Renal cortex interstitium (tissue), 15 donors: Measurements from ENCODE around the gene CYP4F8. TPM values are rescaled to one million over a fixed set of nuclear protein-coding genes. Genes with fewer than 3 reads are reported as not detected.
"Not testable (repeated sequence)": the region's sequence is repeated elsewhere in the genome, so short reads cannot be mapped to it uniquely, and the experiment has no call there.

Source experiments
- DNase-seq, 11 donors: peaks; one replicate each; pipeline ENCODE4 v3.0.0-alpha.2; 2013; ENCODE audit warnings: low read depth in 9 of 11, low spot score in 4 of 11; ENCODE audit errors: extremely low read depth in 1 of 11
- long read RNA-seq, 16 experiments: transcript quantifications; one replicate each; lab custom pipeline, GENCODE V29; 2026
- polyA plus RNA-seq, 3 donors: library from polyadenylated mRNA; unstranded; fragments of 120-200 nt; gene quantifications; one replicate each; pipeline ENCODE4 v1.2.1, GENCODE V29; 2013; ENCODE audit not compliant: insufficient read length in 3 of 3

Gene CYP4F8, protein sequence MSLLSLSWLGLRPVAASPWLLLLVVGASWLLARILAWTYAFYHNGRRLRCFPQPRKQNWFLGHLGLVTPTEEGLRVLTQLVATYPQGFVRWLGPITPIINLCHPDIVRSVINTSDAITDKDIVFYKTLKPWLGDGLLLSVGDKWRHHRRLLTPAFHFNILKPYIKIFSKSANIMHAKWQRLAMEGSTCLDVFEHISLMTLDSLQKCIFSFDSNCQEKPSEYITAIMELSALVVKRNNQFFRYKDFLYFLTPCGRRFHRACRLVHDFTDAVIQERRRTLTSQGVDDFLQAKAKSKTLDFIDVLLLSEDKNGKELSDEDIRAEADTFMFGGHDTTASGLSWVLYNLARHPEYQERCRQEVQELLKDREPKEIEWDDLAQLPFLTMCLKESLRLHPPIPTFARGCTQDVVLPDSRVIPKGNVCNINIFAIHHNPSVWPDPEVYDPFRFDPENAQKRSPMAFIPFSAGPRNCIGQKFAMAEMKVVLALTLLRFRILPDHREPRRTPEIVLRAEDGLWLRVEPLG
- polyA plus RNA-seq: not detected
- long read RNA-seq, donor 1: 0 reads
- long read RNA-seq, donor 2: 0 reads
- long read RNA-seq, donor 3: 0 reads
- long read RNA-seq, donor 4: 0 reads
- long read RNA-seq, donor 5: 0 reads
- long read RNA-seq, donor 6: 0 reads
- long read RNA-seq, donor 7: 0 reads
- long read RNA-seq, donor 8: 0 reads
- long read RNA-seq, donor 9: 0 reads
- long read RNA-seq, donor 10: 0 reads
- long read RNA-seq, donor 11: 0 reads
- long read RNA-seq, donor 12: 0 reads
- long read RNA-seq, donor 13: 0 reads
- long read RNA-seq, donor 14: 0 reads
- long read RNA-seq, donor 15: 0 reads
- long read RNA-seq, donor 16: 0 reads

DNA sequence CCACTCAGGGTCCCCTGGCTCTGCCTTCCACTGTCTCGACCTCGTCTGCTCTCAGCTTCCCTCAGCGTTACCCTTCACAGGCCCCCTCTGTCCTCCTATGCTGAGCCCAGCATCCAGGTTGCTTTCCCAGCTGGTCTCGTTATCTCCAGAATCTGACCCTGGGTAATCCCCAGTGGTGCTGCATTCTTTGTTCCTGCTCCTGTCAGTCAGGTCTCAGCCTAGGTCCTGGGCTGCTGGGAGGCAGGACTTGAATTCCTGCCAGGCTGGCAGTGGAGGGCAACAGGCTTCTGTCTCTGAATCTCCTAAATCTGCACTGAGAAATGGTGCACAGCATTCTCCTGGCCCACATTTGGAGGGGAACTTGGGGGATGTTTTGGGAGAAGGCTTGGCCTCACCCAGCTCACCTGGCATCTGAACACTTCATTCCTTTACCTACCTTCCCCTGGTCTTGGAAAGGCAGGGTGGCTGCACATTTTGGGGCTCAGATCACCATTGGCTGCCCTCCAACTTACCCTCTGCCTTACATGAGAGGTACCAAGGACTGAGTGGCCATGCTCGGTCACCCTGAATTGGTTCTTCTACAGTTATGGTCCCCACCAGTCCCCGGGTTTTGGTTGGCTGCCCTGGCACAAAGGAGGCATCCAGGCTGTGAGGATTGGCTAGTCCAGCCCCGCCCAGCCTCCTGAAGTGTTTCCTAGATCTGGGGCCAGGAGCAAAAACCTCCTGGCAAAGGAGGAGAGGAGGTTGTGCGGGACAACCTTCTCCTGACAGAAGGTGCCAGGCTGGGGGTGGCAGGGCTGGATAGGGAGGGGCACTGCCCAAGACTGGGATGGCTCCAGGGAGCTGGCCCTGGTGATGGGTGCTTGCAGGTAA, at the start of gene CYP4F8:
Gene CYP4F8, plus strand, starts transcription at position 712 of the 873 bp plus-strand sequence. CDS start 399 bp downstream, outside the sequence.
- no peak for DNase-seq

DNA sequence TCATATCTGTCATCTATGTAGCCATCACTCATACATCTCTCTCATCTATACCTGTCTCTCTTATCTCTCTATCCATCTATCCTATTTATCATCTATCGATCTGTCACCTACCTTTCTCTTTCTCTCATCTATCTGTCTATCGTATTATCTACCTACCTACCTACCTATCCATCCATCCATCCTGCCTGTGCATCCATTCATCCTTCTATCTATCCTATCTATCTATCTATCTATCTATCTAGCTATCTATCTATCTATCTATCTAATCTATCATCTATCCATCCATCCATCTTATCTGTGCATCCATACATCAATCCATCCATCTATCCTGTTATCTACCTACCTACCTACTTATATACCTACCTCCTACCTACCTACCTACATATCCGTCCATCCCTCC, 44.6 kb upstream of the CYP4F8 start:
- no peak for DNase-seq

DNA sequence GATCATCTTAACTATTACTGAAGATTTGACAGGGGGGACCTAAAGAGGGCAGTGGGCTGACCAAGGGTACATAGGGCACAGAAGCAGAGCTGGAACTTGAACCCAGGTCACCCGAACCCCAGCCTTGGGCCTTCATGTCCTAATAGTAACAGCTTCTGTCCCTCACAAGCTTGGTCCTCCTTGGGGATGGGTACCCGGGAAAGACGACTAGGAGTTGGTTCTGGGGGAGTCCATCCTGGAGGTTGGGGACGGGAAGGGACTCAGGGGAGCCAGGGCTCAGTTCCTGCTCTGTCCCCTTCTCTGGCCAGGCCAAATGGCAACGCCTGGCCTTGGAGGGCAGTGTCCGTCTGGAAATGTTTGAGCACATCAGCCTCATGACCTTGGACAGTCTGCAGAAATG, 39.6 kb upstream of the CYP4F8 start:
- DNase-seq: no peak

DNA sequence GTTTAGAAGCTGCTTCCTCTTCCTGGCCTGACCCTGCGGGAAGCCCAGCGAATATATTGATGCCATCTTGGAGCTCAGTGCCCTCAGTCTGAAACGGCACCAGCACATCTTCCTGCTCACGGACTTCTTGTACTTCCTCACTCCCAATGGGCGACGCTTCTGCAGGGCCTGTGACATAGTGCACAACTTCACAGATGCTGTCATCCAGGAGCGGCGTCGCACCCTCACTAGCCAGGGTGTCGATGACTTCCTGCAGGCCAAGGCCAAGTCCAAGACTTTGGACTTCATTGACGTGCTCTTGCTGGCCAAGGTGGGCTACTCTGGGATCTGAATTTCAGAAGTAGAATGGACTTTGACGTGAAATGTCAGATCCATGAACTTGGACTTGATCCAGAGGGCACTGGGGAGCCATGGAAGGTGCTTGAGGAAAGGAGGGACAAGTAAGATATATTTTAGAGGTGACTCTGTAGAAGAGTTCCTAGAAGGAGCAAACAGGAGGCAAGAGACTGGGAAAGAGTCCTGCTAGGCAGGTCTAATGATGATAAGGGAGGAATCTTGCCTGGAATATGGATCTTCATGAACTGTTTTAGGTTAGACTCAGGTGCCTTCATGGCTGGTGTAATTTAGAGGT, 38.4 kb upstream of the CYP4F8 start:
- DNase-seq: no peak

DNA sequence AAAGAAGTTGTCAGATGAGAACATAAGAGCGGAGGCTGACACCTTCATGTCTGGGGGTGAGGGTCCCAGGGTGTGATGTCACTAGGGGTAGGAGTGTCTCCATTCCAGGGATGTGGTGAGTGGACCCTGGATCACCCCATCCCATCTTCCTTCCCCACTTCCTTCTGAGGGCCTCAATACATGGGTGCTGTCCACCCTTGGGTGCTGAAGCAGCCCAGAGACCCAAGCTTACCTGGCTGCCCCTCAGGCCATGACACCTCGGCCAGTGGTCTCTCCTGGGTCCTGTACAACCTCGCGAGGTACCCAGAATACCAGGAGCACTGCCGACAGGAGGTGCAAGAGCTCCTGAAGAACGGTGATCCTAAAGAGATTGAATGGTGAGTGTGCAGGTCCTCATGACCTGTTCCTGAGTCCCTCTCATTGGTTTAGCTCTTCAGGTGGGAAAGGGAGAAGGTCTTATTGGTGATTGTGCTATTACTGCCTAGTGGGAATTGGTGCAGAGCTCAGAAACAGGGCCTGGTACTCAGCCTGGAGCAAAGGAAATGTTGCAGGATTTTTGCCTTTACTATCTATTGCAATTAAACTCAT, 37.7 kb upstream of the CYP4F8 start:
- DNase-seq: no peak

DNA sequence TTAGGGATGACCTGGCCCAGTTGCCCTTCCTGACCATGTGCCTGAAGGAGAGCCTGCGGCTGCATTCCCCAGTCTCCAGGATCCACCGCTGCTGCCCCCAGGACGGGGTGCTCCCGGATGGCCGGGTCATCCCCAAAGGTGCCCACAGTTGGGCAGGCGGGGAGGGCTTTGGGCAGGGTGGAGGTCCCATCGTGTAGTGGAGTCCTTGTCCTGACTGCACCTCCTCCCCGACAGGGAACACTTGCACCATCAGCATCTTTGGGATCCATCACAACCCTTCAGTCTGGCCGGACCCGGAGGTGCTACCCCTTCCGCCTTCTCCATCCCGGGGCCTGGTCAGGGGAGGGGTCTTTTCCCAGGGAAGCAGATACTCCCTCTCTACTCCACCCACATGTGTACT, 31.7 kb upstream of the CYP4F8 start:
- DNase-seq: no peak

DNA sequence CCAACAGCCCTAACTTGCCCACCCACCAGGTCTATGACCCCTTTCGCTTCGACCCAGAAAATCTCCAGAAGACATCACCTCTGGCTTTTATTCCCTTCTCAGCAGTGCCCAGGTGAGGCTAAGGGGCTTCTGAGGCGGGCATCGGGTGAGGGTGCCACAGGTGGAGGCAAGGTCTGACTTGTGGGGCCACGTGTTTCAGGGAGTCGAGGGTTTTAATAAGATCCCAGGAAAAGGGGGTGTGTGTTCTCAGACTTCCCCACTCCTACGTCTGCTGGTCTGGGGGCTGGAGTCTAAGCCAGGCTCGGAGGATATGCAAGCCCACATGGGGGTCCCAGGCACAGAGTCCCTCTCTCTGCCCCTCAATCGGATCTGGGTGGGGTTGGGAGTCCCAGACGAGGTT, 30.9 kb upstream of the CYP4F8 start:
- no peak for DNase-seq

DNA sequence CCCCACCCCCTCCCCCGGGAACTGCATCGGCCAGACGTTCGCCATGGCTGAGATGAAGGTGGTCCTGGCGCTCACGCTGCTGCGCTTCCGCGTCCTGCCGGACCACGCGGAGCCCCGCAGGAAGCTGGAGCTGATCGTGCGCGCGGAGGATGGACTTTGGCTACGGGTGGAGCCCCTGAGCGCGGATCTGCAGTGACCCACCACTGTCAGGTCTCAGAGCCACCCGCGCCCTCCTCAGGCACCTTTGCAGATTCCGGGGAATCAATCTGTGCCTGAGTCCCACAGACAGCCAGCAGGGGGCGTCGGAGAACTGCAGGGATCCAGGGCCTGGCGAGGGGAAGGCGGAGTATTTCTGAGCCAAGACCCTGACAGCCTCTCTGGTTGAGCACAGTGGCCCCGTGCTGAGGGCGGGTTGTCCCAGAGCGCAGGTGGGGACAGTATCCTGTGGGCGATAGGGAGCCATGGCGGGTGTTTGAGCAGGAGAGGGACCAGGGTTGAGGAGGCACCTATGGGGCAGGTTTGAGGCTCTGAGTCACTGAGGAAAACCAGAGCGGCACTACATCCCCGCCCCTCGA, 30.4 kb upstream of the CYP4F8 start:
- DNase-seq: peak; percentile 17 to 69 (median 55)

DNA sequence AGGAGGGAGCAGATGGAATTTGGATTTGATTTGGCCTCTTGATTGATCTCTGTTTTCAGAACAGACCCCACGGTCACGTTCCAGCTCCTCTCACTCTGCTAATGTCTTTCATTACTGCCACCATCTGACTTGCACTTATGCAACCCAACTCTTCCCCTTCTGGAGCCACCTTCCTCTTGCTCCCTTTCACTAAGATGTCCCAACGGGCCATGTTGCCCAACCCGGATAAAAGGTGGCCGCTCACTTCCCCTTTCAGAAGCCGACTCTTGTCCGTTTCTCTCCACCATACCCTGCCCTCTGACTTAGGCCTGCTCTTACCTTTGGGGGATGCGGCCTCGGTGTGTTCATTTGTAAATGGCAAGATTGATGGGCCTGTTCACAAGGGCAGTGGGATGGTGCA, 27.4 kb upstream of the CYP4F8 start:
- no peak for DNase-seq

DNA sequence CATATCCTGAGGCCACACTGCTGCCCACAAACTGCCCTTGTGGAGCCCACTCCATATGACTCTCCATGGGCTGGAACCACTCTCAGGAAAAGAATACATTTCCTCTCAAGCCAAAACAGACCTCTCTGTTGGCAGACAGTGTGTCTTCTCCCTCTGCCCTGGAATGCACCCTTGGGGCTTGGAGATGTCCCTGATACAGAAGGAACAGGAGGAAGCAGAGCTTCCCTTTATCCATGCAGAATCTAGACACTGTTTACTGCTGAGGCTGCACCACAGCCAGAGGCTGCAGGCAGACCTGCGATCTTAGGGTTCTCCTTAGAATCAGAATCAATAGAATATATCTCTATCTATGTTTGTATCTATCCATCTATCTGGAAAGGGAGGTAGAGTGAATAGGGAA, 26.8 kb upstream of the CYP4F8 start:
- no peak for DNase-seq

DNA sequence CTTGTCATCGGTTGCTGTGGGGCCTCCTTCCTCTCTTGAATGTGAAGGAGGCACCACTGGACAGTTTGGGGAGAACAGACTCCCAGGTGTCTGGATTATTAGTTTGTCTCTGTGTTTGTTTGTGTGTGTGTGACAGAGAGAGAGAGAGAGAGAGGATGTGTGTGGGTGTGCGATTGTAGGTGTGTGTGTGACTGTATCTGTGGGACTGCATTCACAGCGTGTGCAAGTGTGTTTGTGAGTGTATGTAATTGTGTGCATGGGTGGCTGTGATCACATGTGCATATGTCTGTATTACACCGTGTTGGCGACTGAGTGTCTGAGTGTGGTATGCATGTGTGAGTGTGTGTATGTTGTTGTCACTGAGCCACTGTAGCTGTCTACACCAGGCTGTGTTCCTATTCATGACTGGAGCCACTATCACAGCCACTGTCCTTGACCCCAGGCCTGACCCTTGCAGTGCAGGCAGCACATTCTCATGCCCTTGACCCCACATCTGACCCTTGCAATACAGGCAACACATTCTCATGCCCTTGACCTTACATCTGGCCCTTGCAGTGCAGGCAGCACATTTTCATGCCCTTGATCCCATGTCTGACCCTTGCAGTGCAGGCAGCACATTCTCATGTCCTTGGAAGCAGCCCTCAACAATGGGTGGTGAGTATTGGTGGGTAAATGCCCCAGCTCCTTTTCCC, 25.1 kb upstream of the CYP4F8 start:
- DNase-seq: no peak

DNA sequence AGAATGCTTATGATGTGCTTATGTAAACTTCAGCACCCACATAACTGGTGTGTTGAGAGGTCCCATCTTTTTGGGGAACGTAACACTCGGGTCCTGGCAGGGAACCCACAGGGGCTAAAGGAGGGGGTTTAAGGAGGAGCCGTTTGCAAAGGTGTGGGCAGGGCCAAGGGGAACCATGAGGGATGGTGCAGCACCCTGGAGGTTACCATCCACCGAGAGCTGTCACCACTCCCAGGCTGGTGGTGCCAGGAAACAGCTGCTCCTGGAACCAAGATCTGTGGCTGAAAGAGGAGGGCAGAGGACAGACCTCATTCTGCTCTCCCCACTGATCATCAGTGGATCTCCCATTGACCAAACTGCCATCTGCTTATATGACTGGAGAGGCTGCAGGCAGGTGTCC, 23.2 kb upstream of the CYP4F8 start:
- DNase-seq: no peak

DNA sequence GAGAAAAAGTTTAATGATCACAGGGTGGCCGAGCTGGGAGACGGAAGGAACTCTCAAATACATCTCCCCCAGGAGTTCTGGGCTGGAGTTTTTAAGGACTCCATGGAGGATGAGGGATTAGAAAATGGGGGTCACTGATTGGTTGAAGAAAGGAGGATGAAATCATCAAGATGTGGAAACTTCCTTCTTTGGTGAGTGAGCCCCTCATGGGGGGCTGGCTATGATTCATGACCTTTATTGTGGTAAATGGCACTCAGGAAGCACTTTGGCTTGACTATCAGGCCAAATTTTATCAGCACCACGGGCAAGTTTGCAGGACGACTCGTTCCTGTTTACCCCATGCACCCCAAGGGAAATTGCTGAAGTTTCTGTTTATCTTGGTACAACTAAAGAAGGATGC, 22.5 kb upstream of the CYP4F8 start:
- DNase-seq: not testable (repeated sequence)

DNA sequence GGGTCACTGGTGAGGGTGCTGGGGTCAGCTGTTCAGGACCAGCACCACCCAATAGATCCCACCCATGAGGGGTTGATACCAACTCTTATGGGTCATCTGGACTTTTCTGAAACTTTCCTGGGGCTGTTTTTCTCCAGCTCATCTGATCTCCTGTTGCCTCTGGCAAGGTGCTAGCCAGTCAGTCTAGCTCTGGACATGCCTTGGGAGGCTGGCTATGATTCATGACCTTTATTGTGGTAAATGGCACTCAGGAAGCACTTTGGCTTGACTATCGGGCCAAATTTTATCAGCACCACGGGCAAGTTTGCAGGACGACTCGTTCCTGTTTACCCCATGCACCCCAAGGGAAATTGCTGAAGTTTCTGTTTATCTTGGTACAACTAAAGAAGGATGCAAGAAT, 21.3 kb upstream of the CYP4F8 start:
- DNase-seq: not testable (repeated sequence)

DNA sequence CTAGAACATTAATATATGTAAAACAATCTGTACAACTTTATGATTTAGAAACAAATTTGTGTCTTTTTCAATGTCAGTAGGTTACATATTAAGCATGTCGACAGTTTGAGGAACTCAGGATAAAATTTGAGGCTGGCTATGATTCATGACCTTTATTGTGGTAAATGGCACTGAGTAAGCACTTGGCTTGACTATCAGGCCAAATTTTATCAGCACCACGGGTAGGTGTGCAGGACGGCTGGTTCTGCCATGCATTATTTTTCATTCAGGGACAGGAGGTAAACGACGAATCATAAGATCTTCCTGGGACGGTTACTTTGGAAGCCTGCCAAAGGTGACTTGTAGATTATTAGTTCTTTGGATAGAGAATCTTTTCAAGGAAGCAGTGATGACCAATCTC, 19.9 kb upstream of the CYP4F8 start:
- no peak for DNase-seq

DNA sequence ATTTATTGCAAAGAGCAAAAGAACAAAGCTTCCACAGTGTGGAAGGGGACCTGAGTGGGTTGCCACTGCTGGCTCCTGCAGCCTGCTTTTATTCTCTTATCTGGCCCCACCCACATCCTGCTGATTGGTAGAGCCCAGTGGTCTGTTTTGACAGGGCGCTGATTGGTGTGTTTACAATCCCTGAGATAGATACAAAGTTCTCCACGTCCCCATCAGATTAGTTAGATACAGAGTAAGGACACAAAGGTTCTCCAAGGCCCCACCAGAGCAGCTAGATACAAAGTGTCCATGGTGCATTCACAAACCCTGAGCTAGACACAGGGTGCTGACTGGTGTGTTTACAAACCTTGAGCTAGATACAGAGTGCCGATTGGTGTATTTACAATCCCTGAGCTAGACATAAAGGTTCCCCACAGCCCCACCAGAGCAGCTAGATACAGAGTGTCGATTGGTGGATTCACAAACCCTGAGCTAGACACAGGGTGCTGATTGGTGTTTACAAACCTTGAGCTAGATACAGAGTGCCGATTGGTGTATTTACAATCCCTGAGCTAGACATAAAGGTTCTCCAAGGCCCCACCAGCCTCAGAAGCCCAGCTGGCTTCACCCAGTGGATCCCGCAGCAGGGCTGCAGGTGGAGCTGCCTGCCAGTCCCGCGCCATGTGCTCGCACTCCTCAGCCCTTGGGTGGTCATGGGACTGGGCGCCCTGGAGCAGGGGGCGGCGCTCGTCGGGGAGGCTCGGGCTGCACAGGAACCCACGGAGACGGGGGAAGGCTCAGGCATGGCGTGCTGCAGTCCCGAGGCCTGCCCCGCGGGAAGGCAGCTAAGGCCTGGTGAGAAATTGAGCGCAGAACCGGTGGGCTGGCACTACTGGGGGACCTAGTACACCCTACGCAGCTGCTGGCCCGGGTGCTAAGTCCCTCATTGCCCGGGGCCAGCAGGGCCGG, 6.8 kb upstream of the CYP4F8 start:
- not testable (repeated sequence) for DNase-seq

DNA sequence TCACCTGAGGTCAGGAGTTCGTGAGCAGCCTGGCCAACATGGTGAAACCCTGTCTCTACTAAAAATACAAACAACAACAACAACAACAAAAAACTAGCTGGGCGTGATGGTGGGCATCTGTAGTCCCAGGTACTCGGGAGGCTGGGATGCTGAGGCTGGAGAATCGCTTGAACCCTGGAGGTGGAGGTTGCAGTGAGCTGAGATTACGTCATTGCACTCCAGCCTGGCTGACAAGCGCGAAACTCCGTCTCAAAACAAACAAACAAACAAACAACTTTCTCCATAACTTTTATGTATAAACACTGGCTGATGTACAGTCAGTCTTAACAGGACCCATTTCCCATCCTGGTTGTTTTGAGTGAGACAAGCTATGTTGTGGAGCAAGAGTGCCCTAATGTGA, 5.8 kb upstream of the CYP4F8 start:
- no peak for DNase-seq
